ENCODE data around the gene WDR72.

DNA sequence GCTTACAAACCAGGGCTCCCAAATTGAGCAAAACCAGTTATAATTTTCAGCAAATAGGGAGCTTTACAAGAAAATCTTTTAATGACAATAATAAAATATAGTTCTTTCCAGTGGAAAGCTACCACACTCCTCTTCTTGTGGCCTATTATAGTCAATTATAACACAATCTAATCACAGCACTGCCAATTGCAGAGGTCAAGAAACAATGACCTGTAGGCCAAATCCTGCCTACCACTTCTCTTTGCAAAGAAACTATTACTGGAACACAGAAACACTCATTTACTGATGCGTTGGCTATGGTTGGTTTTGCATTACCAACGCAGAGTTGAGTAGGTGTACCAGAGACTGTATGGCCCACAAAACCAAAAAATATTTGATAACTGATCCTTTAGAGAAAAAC is 110.5 kb downstream of the WDR72 start:
- TF ChIP-seq GABPA (IDR thresholded peaks at IDR 0.05; ENCODE audit: low read depth) (no peak), EP300 (IDR thresholded peaks at IDR 0.05; ENCODE audit: borderline replicate concordance in 1 of 2, low read depth in 1 of 2, low read length in 1 of 2) (no peak), MEF2A (IDR thresholded peaks at IDR 0.05; ENCODE audit: borderline replicate concordance, low read depth) (no peak), USF1 (IDR thresholded peaks at IDR 0.05; ENCODE audit: borderline replicate concordance, low read depth) (no peak), NRF1 (IDR thresholded peaks at IDR 0.05; ENCODE audit: low read depth, low read length) (no peak), JUND (IDR thresholded peaks at IDR 0.05) (no peak), YY1 (IDR thresholded peaks at IDR 0.05; ENCODE audit: low read depth) (no peak), TAF1 (IDR thresholded peaks at IDR 0.05; ENCODE audit: borderline replicate concordance, low read depth, low read length) (no peak), MAX (IDR thresholded peaks at IDR 0.05; ENCODE audit: low read depth) (no peak), TEAD4 (IDR thresholded peaks at IDR 0.05; ENCODE audit: borderline replicate concordance, insufficient read depth) (no peak)
- TF ChIP-seq, protein P1, sequence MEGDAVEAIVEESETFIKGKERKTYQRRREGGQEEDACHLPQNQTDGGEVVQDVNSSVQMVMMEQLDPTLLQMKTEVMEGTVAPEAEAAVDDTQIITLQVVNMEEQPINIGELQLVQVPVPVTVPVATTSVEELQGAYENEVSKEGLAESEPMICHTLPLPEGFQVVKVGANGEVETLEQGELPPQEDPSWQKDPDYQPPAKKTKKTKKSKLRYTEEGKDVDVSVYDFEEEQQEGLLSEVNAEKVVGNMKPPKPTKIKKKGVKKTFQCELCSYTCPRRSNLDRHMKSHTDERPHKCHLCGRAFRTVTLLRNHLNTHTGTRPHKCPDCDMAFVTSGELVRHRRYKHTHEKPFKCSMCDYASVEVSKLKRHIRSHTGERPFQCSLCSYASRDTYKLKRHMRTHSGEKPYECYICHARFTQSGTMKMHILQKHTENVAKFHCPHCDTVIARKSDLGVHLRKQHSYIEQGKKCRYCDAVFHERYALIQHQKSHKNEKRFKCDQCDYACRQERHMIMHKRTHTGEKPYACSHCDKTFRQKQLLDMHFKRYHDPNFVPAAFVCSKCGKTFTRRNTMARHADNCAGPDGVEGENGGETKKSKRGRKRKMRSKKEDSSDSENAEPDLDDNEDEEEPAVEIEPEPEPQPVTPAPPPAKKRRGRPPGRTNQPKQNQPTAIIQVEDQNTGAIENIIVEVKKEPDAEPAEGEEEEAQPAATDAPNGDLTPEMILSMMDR (IDR thresholded peaks at IDR 0.05) = no peak
- TF ChIP-seq, protein P2, sequence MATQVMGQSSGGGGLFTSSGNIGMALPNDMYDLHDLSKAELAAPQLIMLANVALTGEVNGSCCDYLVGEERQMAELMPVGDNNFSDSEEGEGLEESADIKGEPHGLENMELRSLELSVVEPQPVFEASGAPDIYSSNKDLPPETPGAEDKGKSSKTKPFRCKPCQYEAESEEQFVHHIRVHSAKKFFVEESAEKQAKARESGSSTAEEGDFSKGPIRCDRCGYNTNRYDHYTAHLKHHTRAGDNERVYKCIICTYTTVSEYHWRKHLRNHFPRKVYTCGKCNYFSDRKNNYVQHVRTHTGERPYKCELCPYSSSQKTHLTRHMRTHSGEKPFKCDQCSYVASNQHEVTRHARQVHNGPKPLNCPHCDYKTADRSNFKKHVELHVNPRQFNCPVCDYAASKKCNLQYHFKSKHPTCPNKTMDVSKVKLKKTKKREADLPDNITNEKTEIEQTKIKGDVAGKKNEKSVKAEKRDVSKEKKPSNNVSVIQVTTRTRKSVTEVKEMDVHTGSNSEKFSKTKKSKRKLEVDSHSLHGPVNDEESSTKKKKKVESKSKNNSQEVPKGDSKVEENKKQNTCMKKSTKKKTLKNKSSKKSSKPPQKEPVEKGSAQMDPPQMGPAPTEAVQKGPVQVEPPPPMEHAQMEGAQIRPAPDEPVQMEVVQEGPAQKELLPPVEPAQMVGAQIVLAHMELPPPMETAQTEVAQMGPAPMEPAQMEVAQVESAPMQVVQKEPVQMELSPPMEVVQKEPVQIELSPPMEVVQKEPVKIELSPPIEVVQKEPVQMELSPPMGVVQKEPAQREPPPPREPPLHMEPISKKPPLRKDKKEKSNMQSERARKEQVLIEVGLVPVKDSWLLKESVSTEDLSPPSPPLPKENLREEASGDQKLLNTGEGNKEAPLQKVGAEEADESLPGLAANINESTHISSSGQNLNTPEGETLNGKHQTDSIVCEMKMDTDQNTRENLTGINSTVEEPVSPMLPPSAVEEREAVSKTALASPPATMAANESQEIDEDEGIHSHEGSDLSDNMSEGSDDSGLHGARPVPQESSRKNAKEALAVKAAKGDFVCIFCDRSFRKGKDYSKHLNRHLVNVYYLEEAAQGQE (IDR thresholded peaks at IDR 0.05; ENCODE audit: low read depth, low read length) = no peak
- TF ChIP-seq, protein P3, sequence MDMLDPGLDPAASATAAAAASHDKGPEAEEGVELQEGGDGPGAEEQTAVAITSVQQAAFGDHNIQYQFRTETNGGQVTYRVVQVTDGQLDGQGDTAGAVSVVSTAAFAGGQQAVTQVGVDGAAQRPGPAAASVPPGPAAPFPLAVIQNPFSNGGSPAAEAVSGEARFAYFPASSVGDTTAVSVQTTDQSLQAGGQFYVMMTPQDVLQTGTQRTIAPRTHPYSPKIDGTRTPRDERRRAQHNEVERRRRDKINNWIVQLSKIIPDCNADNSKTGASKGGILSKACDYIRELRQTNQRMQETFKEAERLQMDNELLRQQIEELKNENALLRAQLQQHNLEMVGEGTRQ (IDR thresholded peaks at IDR 0.05; ENCODE audit: borderline replicate concordance, low read depth, low read length) = no peak
